Breast epithelium (tissue), 3 donors: ENCODE data around the gene CCDC157.

Experiments used
- CTCF ChIP-seq, 3 donors: fragments of 450-650 bp; IDR thresholded peaks; one replicate each; pipeline ENCODE4 v1.5.1; 2016 to 2017; ENCODE audit warnings: antibody characterized with exemption in 3 of 3, mild to moderate bottlenecking in 3 of 3, moderate library complexity in 3 of 3
- POLR2A ChIP-seq: fragments of 450-650 bp; IDR thresholded peaks from one replicate; pipeline ENCODE4 v1.6.1; 2016; ENCODE audit warnings: antibody characterized with exemption, mild to moderate bottlenecking, moderate library complexity

- no peak for TF ChIP-seq CTCF (IDR thresholded peaks at IDR 0.05)
- no peak for TF ChIP-seq POLR2A
These were observed 67.9 kb downstream of the CCDC157 start for GRCh38 chr22:30424534-30425326.
